Measurements from ENCODE around the gene MBLAC1.

MBLAC1 gene

GRCh38 chr7:100173806-100174495, 47.2 kb downstream of the MBLAC1 start:
- DNase-seq, result no peak

DNA sequence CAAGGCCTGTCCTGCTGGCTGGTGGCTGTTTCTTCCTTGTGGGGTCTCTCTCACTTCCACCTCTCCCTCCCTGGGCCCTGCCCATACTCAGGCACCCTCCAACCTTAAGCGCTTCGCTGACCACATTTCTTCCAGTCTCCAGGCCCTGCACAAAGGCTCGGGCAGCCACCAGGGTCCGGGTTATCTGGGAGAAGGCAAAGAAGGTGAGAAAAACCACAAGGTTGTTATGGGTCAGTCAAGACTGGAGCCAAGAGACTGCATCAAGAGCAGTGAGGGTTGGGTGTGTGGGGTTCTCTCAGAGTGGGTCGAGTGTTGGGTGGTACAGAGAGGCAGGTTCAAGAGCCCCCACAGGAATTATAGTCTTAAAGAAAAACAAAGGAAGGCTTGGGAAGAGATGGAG, 47.8 kb downstream of the MBLAC1 start:
- DNase-seq, result no peak

DNA sequence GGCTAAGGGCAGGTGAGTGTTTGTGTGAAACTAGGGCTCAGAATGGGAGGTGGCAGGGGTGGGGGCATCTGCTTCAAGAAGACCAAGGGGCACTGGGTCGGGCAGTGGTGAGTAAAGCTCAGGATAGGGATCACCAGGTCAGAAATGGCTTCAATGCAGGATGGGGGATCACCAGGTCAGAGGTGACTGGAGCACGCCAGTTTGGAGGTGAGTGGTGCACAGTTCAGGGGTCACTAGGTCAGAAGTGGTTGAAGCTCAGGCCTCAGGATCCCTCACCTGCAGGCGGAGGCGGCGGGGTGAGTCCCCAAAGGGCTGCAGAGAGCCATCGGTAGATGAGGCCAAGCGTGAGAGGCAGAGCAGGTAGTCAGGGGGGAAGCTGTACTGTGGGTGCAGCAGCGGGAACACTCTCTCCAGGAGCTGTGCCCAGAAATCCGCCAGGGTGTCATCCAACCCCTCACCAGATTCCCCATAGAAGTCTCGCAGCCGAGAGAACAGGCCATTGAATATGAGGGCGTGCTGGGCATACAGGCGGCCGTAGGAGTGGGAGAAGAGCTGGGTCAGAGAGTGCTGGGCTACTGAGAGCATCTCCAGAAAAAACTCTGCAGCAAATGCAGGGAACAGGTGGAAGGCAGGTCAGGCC, 48.6 kb downstream of the MBLAC1 start:
- DNase-seq, result no peak

- DNase-seq, result no peak
These were observed 49.6 kb downstream of the MBLAC1 start for GRCh38 chr7:100176096-100177044.

- peak; percentile 97 for DNase-seq
These were observed 50.6 kb downstream of the MBLAC1 start, which contains the start of the genes GPC2 and STAG3 for GRCh38 chr7:100177045-100178001. Gene GPC2 (minus strand): TSS chr7:100177381. CDS start chr7:100177199, 182 bp downstream. Gene STAG3 (plus strand): TSS chr7:100177918. CDS start chr7:100180557, 2,639 bp downstream.
